CD4-positive, alpha-beta T cell treated with Interleukin-6 at 100 ng/mL for 8 hours (primary cell): ENCODE data around the gene KRT80.

Source experiments
- DNase-seq: peaks from one replicate; pipeline ENCODE4 v3.0.0-alpha.2; 2020; ENCODE audit warnings: mixed read lengths, low spot score

KRT80 gene

DNA sequence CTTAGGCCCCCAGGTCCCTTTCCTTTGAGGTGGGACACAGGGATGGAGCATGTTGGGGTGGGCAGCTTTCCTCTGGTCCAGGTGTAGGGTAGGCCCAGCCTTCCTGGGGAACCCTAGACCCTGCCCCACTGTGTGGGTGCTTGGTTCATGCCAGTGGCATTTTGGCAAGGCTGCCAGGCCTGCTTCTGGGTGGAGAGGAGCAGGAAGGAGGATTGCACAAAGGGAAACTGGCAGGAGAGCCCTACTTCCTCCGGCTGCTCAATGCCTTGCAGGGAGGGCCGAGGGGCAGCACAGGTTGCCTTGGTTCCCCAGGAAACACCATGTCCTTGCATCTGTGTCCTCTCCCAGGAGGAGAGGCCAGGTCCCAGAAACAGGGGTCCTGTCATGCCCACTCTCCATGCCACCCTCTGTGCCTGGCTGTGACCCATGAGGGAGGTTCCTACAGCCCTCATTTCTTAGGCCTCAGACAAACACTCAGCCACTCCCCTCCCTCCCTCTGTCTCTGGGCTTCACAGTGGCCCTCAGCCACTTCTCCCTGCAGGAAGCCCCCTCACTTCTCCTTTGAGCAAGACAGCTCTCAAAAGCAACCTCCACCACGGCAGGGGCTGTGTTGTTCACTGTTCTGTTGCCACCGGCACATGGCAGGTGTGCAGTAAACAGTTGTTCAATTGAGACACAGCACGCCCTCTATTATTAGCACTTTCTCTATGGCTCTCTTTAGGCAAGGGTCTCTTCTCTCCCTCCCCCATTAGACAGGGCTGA lies 6.8 kb upstream of the KRT80 start:
- DNase-seq, result no peak

DNA sequence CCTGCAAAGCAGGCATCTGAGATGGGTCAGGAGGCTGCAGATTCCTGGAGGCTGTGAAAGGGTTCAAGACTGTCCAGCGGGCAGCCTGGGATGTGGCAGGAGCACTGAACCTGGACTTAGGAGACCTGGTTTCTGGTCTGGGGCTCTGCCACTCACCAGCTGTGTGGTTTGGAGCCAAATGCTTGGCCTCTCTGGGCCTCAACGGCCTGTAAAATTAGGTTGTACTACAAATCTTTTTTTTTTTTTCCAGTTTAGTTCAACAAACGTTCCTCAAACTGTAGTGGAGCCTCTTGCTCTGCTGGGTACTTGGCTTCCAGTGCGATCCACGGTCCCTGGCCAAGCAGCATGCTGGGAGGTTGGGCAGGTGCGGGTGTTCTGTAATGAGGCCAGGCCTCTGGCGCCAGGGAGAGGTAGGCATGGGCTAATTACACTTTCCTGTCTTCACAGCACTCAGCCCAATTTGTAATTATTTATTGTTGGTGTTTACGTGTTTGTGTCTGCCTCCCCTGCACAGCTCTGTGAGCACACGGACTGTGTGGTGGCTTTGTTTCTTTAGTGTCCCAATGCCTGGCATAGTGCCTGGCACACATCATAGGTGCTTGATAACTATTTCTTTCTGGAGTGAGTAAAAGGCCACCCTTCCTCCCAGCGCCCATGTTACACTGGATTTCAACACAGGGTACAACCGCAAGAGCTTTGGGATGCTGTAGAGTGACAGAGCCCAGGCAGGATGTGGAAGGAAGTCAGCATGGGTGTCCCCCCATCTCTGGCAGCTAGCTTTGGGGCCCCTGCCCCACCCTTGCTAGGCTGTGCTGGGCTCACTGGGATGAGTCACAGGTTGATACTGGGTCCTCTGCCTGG lies 5.8 kb upstream of the KRT80 start:
- no peak for DNase-seq

- no peak for DNase-seq
Observed at GRCh38 chr12:52195065-52195730, 3.4 kb upstream of the KRT80 start.

DNA sequence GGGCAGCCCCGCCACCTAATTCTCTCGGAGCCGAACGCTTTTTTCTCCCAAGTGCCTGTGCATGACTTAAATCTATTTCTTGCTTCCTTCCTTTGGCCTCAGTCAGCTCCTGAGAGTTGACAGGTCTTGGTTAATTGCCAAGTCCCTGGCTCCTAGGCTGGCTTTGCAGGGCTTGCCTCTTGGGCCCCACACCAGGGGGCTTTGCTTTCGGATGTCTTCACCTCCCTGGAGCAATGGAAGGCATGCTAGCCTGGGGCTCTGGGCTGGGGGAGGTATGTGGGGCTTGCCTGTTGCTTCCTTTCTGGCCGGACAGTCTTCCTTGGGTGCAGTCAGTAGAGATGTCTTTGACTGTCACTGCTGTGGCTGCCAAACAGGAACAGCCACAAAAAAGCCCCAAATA lies 2.2 kb upstream of the KRT80 start:
- no peak for DNase-seq

- no peak for DNase-seq
Observed at GRCh38 chr12:52193532-52193931, 1.7 kb upstream of the KRT80 start.

DNA sequence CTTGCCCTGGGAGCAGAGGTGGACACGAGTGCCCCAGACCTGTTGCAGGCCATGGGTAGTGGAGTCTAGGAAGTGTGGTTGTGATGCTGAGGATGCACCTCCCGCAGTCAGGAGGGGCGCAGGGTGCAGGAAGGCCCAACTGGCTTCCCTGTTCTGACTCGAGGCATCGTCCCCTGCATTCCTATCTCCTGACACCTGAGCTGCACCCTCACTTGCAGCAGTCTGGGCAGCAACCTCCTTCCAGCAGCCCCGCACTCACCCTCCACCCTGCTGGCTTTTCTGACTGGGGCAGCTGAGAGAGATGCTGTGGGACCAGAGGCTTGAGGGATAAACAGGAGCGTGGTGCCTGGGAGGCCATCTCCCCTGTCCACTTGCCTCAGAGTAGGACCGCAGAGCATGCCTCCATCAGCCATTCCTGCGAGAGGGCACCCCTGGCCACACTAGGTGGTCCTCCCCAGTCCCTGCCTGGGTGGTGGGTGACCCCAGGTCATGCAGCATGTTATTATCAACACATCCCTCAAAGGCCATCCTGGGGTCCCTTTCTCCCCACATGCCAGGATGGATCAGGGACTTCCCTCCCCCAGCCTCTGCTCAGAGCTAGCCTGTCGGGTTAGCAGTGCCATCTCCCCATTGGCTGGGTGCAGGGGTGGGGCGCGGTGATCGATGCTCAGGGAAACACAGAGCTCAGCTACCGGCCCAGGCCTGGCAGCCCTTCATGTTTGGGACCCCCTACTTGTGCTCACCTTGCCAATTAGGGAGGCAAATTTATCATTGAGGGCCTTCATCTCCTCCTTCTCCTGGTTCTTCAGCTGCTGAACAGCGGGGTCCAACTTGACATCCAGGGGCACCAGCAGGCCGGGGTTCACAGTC lies 719 bp downstream of the KRT80 start:
- no peak for DNase-seq

DNA sequence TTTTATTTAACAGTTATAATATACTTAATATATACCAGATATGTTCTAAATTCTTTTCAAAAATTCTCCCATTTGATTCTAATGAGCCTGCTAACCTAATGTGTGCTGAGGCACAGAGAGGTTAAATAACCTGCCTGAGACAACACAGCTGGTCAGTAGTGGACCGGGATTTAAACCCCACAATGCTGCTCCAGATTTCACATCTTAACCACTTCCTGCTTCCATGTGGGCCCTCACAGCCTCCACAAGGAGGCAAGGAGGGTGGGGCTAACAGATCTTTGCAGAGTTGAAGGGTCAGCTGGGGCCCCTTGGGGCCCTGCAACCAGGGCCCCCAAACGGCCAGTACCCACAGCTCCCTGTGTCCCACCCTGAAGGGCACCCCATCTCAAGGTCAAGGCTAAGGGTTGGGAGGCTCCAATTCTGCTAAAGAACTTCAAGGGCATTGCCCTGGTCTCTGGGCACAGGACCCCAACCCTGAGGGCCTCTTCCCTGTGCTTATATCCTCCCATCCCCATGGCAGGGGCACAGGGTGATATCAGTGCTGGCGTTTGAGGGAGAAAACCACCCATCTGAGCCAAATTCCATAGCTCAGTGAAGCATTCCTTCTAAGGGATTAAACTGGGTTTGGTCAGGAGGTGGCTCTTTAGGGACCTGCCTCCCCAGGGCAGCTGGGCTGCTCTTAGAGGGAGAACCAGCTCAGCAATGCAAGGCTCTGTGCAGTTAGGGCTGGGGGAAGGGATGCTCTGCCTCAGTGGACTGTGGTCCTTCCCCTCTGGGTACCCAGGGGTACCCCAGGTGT lies 2.2 kb downstream of the KRT80 start:
- DNase-seq, result no peak

- no peak for DNase-seq
Observed at GRCh38 chr12:52188658-52189057, 3.2 kb downstream of the KRT80 start.

GRCh38 chr12:52187640-52188039 lies 4.2 kb downstream of the KRT80 start:
- no peak for DNase-seq

DNA sequence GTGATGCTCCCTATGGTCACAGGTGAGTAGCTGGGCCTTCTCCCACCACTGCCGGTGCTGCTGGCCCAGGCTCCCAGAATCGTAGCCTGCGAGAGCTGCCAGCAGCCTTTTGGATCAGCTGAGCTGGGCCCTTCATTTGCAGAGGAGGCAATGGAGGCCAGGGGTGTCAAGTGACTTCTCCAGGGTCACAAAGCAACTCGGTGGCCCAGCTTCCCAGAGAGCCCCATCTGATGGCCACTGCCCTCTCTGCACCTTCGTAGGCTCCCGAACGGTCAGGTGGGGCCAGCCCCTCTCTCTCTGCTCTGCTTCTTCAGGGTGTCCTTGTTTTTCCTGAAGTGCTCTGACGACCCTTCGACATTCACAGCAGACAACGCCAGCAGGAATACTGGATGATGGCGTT lies 4.6 kb downstream of the KRT80 start:
- no peak for DNase-seq

DNA sequence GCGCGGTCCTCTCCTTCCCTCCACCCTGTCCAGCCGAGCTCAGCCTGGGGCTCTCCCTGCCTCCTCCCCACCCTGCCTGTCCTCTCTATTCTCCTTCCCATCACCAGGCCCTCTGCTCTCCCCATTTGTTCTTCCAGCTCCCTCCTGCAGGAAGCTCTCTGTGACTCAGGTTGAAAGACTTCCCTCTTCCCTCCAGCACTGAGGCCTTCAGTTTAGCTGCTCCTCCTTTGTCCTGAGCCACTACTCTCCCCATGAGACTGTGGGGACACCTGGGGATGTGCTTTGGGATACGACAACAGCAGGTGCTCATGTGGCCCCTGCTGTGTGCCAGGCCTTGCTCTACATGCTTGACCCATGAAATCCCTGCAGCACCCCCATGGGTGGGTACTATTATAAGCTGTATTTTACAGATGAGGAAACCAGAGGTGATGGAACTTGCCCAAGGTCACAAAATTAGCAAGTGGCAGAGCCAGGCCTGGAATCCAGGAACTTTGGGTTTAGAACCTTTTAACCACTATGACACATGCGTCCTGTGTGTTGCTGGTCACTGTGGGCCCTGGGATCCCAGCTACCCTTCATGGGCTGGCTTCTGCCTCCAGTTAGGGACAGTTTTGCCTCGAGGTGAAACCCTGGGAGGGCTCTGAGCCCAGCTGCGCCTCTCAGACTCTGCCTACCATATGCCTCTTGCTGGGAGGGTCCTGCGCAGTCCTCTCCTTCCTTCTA lies 5.5 kb downstream of the KRT80 start:
- no peak for DNase-seq

DNA sequence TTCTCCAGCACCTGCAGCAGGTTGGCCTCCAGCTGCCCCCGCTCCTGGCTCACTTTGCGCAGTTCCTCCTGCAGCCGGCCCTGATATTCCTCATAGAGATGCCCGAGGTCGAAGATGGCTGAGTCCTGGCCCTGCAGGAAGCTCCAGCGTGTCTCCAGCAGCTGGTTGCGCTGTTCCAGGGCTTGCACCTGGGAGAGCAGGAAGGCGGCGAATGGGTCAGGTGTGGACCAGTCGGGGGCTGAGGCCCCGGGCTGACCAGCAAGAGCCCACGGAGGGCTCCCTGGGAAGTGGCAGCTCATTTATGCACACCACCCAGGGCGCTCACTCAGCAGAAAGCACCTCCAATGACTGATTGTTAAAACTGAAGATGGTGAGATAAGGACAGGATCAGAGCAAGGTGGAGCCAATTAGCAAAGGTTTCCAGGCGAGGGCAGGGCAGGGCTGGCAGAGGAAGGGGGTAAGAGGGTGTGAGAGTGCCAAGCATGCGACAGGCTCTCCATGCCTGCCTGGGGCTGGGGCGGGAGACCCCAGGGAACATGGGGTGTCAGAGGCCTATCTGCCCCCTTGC lies 6.3 kb downstream of the KRT80 start:
- no peak for DNase-seq

GRCh38 chr12:52184813-52185212 lies 7.0 kb downstream of the KRT80 start:
- no peak for DNase-seq

DNA sequence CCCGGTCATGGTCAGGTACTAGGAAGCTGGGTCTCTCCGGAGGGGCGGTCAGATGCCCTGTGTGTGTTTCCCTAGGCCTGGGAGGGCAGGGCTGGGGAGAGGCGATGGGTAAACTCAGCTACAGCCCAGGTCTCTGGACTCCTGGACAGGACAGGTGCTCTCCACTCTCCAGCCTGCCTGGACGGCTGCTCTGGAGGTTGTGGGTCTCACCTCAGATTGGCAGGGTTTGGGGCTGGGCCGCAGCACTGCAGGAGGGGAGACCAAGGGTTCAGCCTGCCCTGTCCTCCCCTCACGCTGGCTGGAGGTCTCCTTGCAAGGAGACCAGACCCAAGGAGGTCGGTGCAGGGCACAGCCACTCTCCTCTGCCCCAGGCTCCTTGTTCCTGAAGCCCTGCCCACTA lies 7.8 kb downstream of the KRT80 start:
- no peak for DNase-seq

DNA sequence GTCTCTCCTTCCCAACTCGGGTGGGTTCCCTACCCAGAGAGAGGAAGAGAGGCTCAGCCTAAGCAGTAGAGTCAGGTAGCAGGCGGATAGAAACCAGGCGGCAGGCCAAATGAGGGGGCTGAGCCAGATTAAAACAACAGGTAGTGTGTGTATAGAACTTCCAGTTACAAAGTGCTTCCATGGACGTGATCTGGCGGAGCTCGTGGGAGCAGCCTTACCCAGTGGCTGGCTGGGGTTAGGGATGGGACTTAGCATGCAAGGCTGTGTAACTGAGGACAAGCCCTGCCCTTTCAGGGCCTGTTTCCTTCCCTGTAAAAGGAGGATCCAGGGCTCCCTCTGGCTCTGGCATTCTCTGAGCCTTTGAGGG lies 8.3 kb downstream of the KRT80 start:
- no peak for DNase-seq

DNA sequence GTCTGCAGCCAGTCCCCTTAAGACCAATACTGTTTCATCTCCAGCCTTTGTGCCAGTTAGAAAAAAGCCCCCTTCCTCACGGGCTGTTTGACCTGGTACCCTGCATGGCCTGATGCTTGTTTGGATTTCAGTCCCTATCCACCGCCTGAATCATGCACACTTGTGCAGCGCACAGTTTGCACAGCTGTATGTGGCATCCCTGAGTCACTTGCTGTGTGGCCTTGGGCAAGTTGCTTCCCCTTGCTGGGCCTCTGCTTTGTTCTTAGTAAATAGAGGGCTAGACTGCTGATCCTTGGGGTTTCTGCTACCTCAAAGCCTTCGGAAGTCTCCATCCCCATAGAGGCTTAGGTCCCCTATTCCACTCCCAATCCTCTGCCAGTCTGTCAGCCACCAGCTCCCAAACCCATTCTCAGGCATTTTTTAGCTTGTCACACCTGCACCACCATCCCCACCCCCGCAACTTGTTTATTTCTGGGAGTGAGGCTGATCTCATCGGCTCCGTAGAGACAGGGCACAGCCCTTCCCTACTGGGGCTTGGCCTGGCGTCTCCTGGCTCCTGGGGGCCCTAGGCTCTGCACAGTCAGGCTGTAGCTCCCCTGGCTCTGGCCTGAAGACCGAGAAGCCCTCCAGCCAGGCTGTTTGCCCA lies 8.8 kb downstream of the KRT80 start:
- no peak for DNase-seq

DNA sequence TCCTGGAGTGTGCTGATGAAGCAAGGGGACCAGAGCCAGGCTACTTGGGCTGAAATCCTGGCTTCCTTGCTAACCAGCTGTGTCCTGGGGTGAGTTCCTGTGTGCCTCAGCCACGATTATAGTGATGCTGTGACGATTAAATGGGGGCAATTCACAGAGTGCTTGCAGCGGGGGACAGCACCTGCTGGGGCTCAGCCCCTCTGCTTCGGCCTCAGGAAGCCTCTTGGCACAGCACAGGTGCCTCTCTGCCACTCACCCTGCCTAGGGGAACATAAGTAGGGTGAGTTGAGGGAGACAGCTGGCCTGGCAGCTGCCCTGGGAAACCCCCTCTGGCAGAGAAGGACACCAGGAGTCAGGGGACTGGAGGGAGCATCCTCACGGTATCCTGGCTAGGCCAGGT lies 9.4 kb downstream of the KRT80 start:
- no peak for DNase-seq

DNA sequence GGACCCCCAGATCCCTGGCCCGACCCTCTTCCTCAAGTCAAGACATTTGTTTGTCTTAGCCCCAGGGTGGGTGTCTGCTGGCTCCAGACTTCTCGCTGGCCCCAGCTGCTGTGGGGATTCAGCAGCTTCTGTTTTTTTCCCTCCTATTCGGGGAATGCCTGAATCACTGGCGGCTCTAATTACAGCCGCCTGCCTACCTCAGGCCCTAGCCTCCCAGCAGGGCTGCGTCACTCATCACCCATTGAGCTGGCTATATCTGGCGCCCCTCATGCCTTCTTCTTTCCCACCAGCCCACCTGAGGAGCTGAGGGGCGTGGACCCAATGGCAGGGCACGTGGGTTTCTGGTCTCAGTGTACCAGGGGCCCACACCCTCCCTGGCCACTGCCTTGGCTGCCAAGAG lies 10.1 kb downstream of the KRT80 start:
- DNase-seq, result no peak

GRCh38 chr12:52180971-52181628 lies 10.7 kb downstream of the KRT80 start:
- DNase-seq, result no peak
